Measurements from ENCODE around the gene PACS1. TPM values are rescaled to one million over a fixed set of nuclear protein-coding genes. Genes with fewer than 3 reads are reported as not detected.
A peak's percentile ranks its signal among the peaks of the same experiment; 100 is the strongest.
"Not testable (repeated sequence)": the region's sequence is repeated elsewhere in the genome, so short reads cannot be mapped to it uniquely, and the experiment has no call there.

The PACS1 gene
- total RNA-seq, 4 donors from 2014 or later, result 32.0 to 62.7 (median 51.8) TPM

- Histone ChIP-seq H3K36me3 (peaks cover 0 to 34% (median 0%) of the 10 kb centered on the region in 3 donors), H3K4me3 (no peak overlapping the region), H3K27me3 (no peaks in the 10 kb centered on the region), H3K4me1 (peaks cover 0 to 32% (median 18%) of the 10 kb centered on the region in 4 donors), H3K27ac (no peak overlapping the region), H3K9me3 (no peaks in the 10 kb centered on the region)
- no peak for DNase-seq (ENCODE audit: low spot score in 2 of 2)
- no peak for TF ChIP-seq POLR2A (IDR thresholded peaks at IDR 0.05)
- TF ChIP-seq, protein P1, sequence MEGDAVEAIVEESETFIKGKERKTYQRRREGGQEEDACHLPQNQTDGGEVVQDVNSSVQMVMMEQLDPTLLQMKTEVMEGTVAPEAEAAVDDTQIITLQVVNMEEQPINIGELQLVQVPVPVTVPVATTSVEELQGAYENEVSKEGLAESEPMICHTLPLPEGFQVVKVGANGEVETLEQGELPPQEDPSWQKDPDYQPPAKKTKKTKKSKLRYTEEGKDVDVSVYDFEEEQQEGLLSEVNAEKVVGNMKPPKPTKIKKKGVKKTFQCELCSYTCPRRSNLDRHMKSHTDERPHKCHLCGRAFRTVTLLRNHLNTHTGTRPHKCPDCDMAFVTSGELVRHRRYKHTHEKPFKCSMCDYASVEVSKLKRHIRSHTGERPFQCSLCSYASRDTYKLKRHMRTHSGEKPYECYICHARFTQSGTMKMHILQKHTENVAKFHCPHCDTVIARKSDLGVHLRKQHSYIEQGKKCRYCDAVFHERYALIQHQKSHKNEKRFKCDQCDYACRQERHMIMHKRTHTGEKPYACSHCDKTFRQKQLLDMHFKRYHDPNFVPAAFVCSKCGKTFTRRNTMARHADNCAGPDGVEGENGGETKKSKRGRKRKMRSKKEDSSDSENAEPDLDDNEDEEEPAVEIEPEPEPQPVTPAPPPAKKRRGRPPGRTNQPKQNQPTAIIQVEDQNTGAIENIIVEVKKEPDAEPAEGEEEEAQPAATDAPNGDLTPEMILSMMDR (IDR thresholded peaks at IDR 0.05), result no peak
- TF ChIP-seq EP300 (IDR thresholded peaks at IDR 0.05), result no peak
- 95 to 100% methylated on average over 1 of the region's 1 CpG for WGBS, 2 donors
Observed at GRCh38 chr11:66073669-66074068, 3.6 kb downstream of the PACS1 start.

GRCh38 chr11:66075273-66075672 is 5.2 kb downstream of the PACS1 start:
- peaks cover 0 to 25% (median 14%) of the 10 kb centered on the region in 4 donors for H3K4me1 ChIP-seq
- no peak overlapping the region for H3K27ac ChIP-seq
- TF ChIP-seq EP300 (IDR thresholded peaks at IDR 0.05), result no peak
- no peak for TF ChIP-seq POLR2A (IDR thresholded peaks at IDR 0.05)
- TF ChIP-seq, protein P1 (IDR thresholded peaks at IDR 0.05), result no peak
- H3K36me3 ChIP-seq, result peaks cover 0 to 29% (median 0%) of the 10 kb centered on the region in 3 donors
- H3K9me3 ChIP-seq, result no peaks in the 10 kb centered on the region
- H3K27me3 ChIP-seq, result no peaks in the 10 kb centered on the region
- DNase-seq (ENCODE audit: low spot score in 2 of 2), result no peak
- 100% methylated on average over 4 of the region's 4 CpGs for WGBS, 2 donors
- no peak overlapping the region for H3K4me3 ChIP-seq

DNA sequence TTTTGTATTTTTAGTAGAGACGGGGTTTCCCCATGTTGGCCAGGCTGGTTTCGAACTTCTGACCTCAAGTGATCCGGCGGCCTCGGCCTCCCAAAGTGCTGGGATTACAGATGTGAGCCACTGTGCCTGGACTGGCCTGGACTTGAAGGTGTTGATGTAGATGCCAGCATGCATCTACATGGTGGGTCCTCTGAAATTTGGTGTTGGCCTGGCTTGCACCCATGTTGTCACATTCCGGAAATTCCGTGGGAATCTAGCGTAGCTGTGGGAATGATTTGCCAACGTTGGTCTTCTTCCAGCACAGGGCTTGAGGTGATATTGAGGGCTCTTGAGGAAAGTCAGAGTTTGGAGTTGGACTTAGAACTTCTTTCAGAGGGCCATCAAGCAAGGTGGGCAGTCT is 6.5 kb downstream of the PACS1 start:
- Histone ChIP-seq H3K27me3 (no peaks in the 10 kb centered on the region), H3K36me3 (peaks cover 0 to 29% (median 0%) of the 10 kb centered on the region in 3 donors), H3K4me1 (peaks cover 0 to 31% (median 18%) of the 10 kb centered on the region in 4 donors), H3K9me3 (no peaks in the 10 kb centered on the region), H3K4me3 (no peak overlapping the region), H3K27ac (no peak overlapping the region)
- TF ChIP-seq POLR2A (IDR thresholded peaks at IDR 0.05), result no peak
- TF ChIP-seq EP300 (IDR thresholded peaks at IDR 0.05), result no peak
- TF ChIP-seq, protein P1 (IDR thresholded peaks at IDR 0.05), result no peak
- no peak for DNase-seq (ENCODE audit: low spot score in 2 of 2)
- WGBS, 2 donors, result 83 to 84% methylated on average over 9 of the region's 9 CpGs

- no peak overlapping the region for H3K4me3 ChIP-seq
- 92 to 93% methylated on average over 3 of the region's 3 CpGs for WGBS, 2 donors
- H3K36me3 ChIP-seq, result peaks cover 0 to 29% (median 0%) of the 10 kb centered on the region in 3 donors
- peaks cover 0 to 31% (median 28%) of the 10 kb centered on the region in 4 donors for H3K4me1 ChIP-seq
- no peak for TF ChIP-seq EP300 (IDR thresholded peaks at IDR 0.05)
- DNase-seq (ENCODE audit: low spot score in 2 of 2), result no peak
- H3K27ac ChIP-seq, result no peak overlapping the region
- no peaks in the 10 kb centered on the region for H3K9me3 ChIP-seq
- no peaks in the 10 kb centered on the region for H3K27me3 ChIP-seq
Observed at GRCh38 chr11:66077927-66078326, 7.9 kb downstream of the PACS1 start.

- H3K4me3 ChIP-seq; H3K9me3 ChIP-seq; H3K27ac ChIP-seq; DNase-seq (ENCODE audit: low spot score in 2 of 2); H3K27me3 ChIP-seq: not testable (repeated sequence)
- 86 to 88% methylated on average over 7 of the region's 7 CpGs for WGBS, 2 donors
- H3K36me3 ChIP-seq, result peaks cover 0 to 25% (median 0%) of the 10 kb centered on the region in 3 donors
- H3K4me1 ChIP-seq, result peaks cover 0 to 40% (median 35%) of the 10 kb centered on the region in 4 donors
Observed at GRCh38 chr11:66078949-66079348, 8.9 kb downstream of the PACS1 start.

DNA sequence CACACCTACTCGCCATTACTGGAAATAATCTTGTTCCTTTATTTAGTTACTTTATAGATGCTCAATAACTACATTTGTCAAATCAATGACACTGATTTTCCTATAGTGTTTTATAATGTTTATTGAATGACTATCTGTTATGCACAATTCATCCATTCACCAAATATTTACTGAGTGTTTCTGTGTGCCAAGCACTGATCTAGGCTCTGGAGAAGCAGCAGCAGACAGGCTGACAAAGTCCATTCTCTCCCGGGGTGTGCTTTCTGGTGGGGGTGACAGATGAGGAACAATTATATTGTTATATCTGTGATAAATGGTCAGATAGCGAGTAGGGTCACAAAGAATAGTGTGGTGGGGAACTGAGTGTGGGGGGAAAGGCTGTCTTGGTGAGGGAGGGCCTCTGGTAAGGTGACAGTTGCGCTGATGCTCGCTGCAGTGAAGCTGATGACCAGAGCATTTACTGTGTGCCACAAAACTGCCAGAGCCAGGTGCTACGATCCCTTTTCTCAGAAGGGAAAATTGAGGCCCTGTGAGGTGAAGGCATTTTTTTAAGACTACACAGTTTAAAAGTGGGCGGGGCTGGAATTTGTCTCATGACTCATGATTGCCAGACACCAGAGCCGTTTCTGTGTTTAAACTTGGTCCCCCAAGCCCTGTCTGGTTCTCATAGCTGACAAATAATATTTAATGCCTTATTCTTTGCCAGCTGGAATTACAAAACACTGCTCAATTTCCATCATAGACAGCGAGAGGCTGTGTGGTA is 10.2 kb downstream of the PACS1 start:
- Histone ChIP-seq H3K27ac (peak overlapping the region in 3 of 4 donors; percentile 58 to 68 (median 63)), H3K4me3 (no peak overlapping the region), H3K9me3 (no peaks in the 10 kb centered on the region), H3K4me1 (peaks cover 0 to 49% (median 37%) of the 10 kb centered on the region in 4 donors), H3K36me3 (peaks cover 0 to 14% (median 0%) of the 10 kb centered on the region in 3 donors), H3K27me3 (no peaks in the 10 kb centered on the region)
- peak in 1 of 2 donors; percentile 56 for DNase-seq (ENCODE audit: low spot score in 2 of 2)
- WGBS, 2 donors, result 68 to 70% methylated on average over 9 of the region's 9 CpGs
- TF ChIP-seq POLR2A (IDR thresholded peaks at IDR 0.05), result no peak
- TF ChIP-seq EP300 (IDR thresholded peaks at IDR 0.05), result no peak
- TF ChIP-seq, protein P1 (IDR thresholded peaks at IDR 0.05), result no peak
